CD4-positive, alpha-beta T cell treated with Interleukin-17A for 4 hours (primary cell): Measurements from ENCODE around the gene PLCH2.
"Not testable (repeated sequence)": the region's sequence is repeated elsewhere in the genome, so short reads cannot be mapped to it uniquely, and the experiment has no call there.

ENCODE experiments used
- DNase-seq: peaks from one replicate; pipeline ENCODE4 v3.0.0-alpha.2; 2020; ENCODE audit warnings: mixed read lengths

Gene PLCH2

DNA sequence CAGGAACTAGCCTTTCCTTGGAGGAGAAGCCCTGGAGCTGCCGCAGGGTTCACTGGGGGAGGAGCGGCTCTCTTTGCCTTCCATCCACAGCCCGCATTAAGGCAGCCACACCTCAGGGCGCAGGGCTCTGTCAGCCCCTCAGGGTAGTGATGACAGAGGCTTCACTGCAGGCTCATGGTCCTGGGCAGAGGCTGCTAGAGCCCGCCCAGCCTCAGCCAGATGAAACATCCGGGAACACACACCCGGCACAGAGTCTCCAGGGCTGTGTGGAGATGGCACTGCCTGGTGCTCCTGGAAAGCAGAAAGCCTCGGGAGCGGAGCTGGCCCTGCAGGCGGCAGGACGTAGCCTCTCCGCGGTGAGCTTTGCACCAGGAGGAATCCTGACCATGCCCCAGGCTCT is 34.3 kb upstream of the PLCH2 start:
- no peak for DNase-seq

DNA sequence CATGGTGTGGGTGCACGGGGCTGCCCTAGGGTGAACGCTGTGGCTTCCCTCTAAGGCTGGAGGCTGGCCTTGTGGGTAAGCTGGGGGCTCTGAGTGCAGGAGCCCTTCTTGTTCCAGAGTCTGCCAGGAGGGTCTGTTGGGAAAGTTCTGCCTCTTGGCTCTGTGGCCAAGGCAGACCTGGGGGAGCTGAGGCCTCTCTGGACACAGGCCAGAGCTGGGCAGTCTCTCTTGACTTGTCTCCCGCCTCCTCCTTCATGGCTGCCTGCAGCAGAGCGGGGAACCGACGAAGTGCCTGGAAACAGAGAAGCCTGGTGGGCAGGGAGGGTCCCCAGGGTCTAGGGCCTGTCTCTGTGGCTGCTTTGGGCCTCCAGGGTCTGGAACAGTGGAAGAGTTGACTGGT is 33.4 kb upstream of the PLCH2 start:
- no peak for DNase-seq

DNA sequence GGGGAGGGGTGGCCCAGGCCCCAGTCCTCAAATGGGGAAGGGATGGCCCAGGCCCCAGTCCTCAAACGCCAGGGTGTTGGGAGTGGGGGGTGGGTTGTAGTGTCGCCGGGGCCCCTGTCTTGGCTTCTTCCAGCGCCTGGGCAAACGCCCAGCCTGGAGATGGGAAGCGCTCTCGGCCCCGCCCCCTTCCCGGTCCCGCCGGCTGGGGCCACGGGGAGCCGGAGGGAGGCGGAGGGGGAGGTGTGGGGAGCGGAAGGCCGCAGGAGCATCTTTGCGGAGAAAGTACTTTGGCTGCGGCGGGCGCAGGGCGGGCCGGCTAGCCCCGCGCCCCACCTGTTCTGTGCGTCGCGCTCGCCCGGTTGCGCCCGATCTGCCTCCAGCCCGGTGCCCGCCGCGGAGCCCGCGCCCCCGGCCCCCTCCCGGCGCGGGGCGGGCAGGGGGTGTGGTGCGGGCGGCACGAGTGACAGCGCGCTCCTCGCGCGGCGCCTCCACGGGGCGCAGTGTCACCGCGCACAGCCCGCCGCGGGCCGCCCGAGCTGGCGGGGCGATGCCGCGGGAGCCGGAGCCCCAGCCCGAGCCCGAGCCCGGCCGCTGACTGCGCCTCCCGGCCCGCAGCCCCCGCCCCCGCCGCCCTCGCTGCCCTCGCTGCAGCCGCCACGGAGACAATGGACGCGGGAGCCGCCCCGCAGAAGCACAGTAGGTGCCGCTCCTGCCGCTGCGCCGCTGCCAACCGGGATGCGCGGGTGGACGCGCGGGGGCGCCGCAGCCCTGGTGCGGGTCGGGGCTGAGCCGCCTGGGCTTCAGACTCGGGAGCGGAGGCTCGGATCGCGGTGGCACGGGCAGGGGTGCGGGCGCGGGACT is 32.6 kb upstream of the PLCH2 start:
- DNase-seq, result peak; percentile 48

DNA sequence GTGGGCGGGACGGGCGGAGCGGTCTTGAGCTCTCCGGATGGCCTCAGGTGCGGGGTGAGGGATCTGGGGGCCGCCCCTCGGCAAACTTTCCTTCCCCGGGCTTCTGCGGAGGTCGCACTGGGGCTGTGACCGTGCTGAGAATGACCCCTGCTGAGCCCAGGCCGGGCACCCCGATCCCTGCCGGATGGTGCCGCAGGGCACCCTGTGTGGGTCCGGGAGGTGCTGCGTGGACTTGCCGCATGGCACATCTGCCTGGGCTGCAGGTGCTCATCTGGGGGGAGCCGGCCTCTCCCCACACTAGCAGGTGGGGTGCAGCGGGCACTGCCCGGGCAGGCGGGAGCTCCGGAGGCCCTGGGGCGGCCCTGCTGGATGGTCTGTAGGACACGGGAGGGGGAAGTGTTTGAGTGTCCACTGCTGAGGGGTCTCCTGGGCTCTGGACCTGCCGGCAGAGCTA is 31.9 kb upstream of the PLCH2 start:
- no peak for DNase-seq

DNA sequence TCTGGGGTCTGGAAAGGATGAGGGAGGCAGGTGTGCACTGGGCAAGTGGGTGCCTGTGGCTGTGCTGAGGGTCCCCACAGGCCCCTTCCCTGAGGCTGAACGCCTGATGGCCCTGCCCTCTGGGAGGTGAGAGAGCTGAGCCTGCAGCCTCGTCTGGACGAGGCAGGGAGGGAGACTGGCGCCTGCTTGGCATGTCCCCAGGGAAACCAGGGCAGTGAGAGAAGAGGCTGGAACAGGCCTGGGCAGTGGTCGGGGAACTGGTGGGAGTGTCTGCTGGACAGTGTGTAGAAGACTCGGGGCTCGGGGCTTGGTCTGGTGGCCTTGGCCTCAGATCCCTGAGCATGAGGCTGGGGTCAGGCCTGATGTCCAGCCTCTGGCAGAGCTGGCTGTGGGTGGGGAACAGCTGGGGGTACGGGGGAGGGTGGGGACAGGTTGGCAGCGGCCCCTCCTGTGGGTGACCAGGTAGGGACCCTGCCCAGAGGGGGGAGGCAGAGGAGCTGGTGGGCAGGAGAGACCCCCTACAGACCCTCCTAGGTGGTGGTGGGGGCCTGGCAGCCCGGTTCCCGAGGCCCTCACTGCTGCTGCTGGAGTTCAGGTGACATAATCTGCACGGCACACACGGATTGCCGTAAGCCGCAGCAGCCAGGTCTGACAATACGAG is 30.8 kb upstream of the PLCH2 start:
- DNase-seq, result no peak

DNA sequence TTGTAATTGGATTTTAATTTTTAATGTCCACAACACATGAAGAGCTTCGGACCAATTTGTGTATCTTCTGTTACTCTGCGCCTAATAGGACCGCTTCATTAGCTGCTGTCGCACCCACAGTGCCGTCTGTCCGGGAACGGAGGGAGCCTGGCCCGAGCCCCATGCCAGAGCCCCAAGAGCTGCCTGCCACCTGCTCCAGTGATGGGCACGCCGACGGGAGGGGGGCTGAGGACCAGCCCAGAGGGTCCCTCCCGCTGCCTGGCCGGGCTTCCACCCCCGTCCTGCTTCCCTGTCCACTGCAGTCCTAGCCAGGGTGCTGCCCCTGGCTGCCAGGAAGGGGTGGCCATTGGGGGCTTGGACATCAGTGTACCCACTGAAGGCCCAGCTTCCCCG is 30.3 kb upstream of the PLCH2 start:
- DNase-seq, result no peak

DNA sequence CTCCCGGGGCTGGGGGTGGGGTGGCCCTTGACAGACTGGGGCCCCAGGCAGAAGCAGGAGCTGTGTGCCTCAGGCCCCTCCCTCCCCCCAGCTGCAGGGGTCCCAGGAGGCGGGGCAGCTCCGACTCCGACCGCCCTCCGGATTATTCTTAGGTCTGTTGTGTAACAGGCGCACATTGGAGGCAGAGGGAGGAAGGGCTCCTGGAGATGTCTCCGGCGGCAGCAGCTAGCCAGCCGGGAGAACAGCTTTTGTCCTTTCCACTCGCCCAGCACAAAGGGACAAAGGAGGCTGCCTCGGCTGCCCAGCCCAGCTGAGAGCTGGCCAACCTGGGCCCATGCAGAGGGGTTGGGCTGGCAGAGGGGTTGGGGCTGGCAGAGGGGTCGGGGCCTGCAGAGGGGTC is 29.7 kb upstream of the PLCH2 start:
- DNase-seq, result no peak

DNA sequence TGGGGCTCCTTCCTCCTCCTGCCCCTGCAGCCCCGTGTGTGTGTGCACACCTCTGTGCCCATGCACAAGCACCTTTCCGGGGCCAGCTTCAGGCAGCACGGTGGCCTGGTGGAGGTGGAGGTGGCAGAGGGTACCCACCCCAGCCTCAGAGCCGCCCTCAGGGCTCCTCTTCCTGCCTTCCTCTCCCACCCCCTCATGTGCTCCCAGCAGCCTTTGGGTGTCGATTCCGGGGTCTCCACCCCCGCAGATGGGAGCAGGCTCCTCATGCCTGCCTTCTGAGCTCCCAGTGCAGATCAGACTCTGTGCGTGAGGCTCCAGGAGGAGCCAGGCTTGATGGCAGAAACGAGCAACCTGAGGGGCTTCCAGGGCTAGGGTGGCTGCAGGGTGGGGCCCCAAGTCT is 29.2 kb upstream of the PLCH2 start:
- no peak for DNase-seq

DNA sequence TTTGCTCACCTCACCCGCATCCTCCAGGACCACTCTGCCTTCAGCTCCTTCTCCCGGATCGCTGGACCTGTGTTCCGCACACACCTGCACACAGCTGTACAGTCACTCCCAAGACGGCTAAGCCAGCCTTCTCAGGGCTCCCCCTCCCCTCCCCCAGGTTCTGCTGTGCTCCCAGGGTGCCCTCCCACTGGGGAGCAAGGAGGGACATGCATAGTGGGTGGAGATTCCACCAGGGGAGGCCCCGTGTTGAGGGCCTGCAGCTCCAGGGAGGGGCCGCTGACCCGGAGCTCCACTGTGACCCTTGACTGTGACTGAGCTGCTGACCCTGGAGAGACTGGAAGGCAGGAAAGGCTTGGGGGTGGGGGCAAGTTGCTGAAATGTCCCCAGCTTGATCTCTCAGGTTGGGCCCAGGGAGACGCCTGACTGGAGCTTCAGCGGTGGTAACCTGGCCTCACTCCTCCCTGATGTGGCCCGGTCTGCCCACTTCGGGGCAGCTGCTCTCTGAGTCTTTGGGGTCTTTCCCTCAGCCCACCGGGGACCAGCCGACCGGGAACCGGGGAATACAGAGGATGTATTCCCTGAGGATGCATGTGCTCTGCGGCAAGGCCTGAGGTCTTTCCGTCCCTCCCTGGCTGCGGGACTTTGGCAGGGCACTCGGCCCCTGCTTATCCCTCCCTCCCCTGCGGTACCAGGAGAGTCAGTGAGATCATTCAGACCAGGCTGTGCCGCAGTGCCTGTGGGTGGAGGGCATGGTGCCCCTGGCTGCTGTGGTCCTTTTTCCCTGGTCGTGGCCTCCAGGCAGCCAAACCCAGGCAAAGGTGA is 28.6 kb upstream of the PLCH2 start:
- no peak for DNase-seq

DNA sequence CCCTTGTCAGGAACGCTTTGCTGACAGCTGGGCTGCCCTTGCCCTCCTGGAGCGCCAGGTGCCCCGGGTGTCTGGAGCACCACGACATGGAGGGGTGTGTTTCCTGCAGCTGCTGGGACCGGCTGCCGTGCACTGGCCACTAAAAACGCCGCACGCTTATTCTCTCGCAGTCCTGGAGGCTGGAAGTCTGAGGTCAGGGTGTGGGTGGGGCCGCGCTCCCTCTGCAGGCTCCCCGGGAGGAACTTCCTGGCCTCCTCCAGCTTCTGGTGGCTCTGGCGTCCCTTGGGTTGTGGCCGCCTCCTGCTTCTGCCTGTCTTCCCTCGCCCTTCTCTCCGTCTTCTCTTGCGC is 28.0 kb upstream of the PLCH2 start:
- DNase-seq, result no peak

DNA sequence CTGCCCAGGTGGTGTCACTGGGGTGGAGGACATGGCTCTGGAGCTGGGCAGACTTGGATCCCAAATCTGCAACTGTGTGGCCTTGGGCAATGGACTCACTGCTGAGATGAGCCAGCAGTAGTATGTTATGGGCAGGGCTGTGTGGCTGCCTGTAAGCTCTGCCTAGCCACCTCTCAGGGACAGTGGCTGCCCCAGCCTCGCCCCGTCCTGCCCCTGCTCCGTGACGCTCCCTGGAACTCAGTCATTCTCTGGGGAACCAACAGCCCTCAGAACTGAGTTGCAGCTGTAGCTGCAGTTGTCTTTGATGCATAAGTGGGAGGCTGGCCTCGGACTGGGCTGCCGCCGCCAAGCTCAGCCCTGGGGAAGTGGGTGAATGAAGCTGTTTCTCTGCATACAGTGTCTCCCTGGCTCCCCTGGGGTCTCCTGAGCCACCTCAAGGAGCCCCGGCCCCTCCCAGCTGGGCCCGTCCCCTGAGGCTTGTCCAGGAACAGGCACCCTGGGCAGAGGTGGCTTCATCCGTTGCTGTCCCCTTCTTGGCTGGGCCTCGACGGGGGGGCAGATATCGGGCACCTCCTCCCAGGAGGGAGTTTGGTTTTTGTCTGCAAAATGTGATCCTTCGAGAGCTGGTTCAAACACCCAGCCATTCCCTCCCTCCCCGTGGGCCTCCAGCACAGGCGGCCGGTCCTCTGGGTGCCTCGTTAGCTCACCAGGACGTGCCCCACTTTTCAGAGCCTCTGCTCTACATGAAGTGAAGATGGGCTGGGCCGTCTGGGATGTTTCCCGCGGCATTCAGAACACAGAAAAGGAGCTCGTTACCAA is 26.2 kb upstream of the PLCH2 start:
- DNase-seq, result no peak

DNA sequence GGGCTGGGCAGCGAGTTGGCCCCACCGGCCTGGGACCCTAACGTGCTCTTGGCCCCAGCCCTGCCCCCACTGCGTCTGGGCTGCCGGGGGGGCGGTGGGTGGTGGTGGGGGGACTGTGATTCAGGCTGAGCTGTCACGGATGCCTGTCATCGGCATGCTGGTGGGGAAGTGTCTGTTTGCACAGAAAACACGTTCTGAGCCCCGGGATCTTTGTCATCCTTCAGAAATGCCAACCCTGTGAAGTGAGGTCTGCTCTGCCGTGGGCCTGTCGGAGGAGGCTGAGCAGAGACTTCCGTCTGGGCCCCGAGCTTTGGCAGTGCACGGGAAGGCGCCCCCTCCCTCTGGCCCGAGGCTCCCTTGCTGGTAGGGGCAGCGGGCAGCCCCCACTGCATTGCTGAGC is 24.3 kb upstream of the PLCH2 start:
- no peak for DNase-seq

DNA sequence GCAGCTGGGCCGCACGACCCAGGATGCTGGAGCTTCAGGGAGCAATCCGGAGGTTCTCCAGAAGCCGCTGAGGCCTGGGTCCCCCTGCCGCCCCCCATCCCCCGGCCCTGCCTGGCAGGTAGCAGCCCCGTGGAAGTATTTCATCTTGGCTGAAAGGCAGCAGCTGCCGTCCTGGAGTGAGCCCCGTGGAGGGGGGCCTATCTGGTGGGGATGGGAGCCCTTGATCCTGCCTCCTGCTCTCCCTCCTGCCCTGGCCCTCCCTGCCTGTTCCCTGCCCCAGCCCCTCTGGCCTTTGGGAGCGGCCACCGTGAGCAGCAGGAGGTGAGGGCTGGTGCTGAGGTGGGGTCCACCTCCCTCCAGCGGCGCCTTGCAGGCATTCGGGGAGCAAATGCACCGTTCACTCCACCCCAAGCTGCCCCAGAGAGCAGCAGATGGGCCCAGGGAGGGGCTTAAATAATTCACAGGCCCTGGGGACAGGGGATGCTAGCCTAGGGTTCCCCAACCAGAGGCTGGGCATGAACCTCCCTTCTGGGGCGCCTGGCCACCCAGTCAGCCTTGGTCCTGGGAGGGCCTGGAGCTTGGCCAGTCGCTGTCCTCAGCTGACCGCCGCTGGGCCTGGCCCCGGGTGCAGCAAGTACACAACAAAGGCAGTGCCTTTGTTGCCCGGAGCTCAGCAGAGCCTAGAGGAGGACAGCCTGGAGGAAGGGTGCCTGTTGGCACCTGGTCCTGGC is 23.7 kb upstream of the PLCH2 start:
- no peak for DNase-seq

DNA sequence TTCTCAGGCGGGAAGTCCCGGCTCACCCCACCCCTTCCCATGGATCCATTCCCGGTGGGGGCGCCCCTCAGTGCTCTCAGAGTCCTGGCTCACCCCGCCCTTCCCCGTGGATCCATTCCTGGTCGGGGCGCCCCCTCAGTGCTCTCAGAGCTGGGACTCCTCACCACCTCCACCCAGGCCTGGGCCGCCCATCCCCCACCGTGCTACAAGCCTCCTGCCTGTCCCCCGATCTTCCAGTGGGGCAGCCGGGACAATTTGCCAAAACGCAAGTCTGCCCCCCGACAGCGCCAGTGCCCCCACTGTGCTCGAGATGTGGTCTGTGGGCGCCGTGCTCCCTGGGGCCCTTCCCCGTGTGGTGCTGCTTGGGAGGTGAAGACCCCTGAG is 23.2 kb upstream of the PLCH2 start:
- DNase-seq, result no peak

DNA sequence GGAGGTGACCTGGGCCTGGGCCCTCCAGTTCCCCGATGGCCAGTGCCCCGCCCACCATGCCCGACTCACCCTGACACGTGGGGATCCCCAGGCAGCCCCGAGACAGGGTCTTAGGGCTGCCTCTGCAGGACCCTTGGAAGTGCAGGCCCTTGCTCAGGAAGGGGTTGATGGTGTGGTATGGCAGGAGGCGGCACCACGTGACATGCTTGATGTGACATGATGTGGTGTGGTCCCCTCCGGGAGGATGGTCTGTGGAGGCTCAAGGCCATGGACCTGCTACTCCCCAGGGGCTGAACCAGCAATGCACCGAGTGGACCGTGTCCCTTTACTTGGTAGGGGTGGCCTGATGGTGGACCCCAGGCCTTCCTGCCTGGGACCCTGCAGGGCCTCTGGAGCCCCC is 21.9 kb upstream of the PLCH2 start:
- DNase-seq, result no peak

DNA sequence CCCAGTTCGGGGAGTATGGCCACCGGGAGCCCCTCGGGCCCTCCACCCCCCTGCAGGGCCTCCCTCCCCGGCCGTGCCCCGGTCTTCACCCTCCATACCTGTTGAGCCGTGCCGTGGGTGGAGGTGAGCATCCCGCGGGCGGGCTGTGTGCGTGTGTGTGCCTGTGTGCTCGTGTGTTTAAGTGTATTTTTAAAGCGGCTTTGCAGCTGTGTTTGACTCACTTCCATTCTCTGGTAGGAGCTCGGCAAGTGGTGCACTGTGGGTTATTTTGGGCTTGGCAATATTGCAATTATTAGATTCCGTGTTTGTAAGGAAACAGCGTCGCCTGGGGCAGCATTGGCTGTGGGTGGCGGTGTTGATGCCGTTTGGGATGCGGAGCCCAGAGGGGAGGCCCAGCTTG is 20.3 kb upstream of the PLCH2 start:
- DNase-seq, result no peak

DNA sequence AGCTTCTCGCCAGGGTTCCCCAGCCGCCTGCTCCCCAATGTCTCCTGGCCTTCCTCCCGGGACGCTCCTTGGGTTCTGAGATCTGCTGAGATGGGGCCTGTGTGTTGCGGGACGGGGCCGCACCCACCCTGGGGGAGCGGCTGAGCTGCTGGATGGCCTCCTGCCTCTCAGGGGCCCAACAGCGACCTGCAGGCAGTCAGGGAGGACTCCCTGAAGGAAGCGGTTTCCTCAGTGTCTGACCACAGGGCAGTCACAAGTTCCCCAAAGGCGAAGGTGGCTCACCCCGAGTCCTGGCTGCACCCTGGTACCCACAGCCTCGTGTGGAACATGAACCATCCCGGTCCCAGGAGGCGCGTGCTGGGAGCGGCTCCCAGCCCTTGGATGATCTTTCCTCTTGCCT is 18.6 kb upstream of the PLCH2 start:
- no peak for DNase-seq

DNA sequence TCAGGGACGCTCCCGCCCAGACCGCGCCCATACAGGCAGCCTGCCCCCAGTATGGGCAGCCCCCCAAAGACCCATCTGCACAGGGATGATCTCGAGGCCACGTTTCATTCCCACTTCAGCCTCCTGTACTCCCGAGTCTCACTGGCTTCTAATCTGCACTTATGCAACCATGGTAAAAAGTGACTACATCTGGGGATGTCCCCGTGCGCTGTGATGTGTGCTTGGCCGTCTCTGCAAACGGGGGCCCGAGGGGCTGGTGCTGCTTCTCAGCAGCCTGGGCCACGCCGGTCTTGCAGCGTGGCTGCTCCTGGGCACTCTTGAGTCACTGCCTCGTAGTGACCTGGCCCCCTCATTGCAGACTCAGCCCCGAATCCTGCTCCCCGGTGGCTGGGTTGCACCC is 17.4 kb upstream of the PLCH2 start:
- DNase-seq, result no peak

DNA sequence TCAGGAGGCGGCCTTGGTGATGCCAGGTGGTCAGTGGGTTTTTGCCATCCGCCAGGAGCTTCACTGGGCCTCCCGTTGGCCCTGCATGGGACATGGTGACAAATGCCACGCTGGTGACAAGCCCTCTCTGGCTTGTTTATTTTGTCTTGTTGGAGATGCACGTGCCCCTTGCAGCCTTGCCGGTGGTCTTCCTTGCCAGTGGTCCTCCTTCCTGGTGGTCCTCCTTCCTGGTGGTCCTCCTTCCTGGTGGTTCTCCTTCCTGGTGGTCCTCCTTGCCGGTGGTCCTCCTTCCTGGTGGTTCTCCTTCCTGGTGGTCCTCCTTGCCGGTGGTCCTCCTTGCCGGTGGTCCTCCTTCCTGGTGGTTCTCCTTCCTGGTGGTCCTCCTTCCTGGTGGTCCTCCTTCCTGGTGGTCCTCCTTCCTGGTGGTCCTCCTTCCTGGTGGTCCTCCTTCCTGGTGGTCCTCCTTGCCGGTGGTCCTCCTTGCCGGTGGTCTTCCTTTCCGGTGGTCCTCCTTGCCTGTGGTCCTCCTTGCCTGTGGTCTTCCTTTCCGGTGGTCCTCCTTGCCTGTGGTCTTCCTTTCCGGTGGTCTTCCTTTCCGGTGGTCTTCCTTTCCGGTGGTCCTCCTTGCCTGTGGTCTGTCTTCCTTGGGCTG is 16.9 kb upstream of the PLCH2 start:
- not testable (repeated sequence) for DNase-seq

DNA sequence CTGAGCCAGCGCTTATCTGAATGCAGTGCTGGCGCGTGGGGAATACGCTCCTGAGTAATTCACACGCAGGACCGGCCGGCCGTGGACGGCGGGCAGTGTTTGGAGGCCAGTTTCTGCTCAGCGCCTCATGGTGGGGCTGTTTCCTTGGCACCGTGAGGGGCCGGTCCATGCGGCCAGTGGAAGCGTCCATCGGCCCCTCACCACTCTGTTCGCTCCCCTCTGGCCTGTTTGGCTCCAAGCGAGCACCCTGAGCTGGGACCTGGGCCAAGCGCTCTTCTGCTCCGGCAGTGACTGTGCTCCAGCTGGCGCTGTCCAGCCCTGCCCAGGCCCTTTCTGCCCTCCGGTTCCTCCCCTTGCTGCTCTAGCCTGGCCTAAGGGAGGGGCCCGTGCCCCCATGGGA is 16.3 kb upstream of the PLCH2 start:
- no peak for DNase-seq

DNA sequence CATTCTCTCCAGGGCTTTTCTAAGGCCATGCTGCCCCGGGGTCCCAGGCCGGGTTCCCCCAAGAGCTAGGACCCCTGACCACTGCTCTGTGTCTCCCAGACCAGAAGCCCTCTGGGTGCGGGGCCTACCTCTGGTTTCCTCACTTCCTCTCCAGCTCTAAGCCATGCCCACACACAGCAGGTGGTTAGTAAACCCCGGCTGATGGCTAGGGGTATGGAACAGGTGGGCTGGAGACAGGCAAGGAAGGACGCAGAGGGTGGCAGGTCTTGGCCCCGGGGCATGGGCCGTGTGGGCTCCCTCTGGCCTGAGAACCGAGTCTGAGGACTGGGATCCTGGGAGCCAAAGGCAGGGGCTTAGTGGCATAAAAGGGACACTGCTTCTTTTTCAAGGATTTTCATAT is 15.9 kb upstream of the PLCH2 start:
- no peak for DNase-seq
